HG02840 (cell line): ENCODE results near the gene NOD1.
"Not testable (repeated sequence)": the region's sequence is repeated elsewhere in the genome, so short reads cannot be mapped to it uniquely, and the experiment has no call there.

Experiments used
- ATAC-seq: cut with Tn5 transposase; IDR thresholded peaks from one replicate; pipeline ENCODE4 v1.9.1; 2021; ENCODE audit warnings: mild to moderate bottlenecking, moderate library complexity, moderate number of reproducible peaks; ENCODE audit not compliant: unreplicated experiment, low FRiP score

Gene NOD1

GRCh38 chr7:30478349-30479201 lies at the start of gene NOD1:
Gene NOD1, minus strand, starts transcription at chr7:30478784. Its CDS starts 21,863 bp downstream, at chr7:30456921.
- peak; percentile 91 for ATAC-seq

- ATAC-seq: not testable (repeated sequence)
Observed at GRCh38 chr7:30527297-30527696, 48.7 kb upstream of the NOD1 start.

GRCh38 chr7:30526163-30526562 lies 47.6 kb upstream of the NOD1 start:
- ATAC-seq: no peak

GRCh38 chr7:30525429-30525828 lies 46.8 kb upstream of the NOD1 start:
- ATAC-seq: no peak

- no peak for ATAC-seq
Observed at GRCh38 chr7:30524545-30524944, 46.0 kb upstream of the NOD1 start.

GRCh38 chr7:30523466-30523865 lies 44.9 kb upstream of the NOD1 start:
- no peak for ATAC-seq

- ATAC-seq: no peak
Observed at GRCh38 chr7:30522159-30522558, 43.6 kb upstream of the NOD1 start.

- ATAC-seq: no peak
Observed at GRCh38 chr7:30521532-30521931, 42.9 kb upstream of the NOD1 start.

GRCh38 chr7:30519122-30519521 lies 40.5 kb upstream of the NOD1 start:
- ATAC-seq: no peak

- ATAC-seq: no peak
Observed at GRCh38 chr7:30515761-30516160, 37.2 kb upstream of the NOD1 start.

GRCh38 chr7:30514776-30515175 lies 36.2 kb upstream of the NOD1 start:
- no peak for ATAC-seq

- ATAC-seq: no peak
Observed at GRCh38 chr7:30514177-30514576, 35.6 kb upstream of the NOD1 start.

- ATAC-seq: no peak
Observed at GRCh38 chr7:30513762-30514161, 35.2 kb upstream of the NOD1 start.

GRCh38 chr7:30511973-30512662 lies 33.5 kb upstream of the NOD1 start:
- ATAC-seq: no peak

GRCh38 chr7:30511494-30511893 lies 32.9 kb upstream of the NOD1 start:
- ATAC-seq: no peak

GRCh38 chr7:30510124-30511075 lies 31.8 kb upstream of the NOD1 start:
- no peak for ATAC-seq

- ATAC-seq: not testable (repeated sequence)
Observed at GRCh38 chr7:30509171-30509857, 30.7 kb upstream of the NOD1 start.

- not testable (repeated sequence) for ATAC-seq
Observed at GRCh38 chr7:30507346-30507900, 28.8 kb upstream of the NOD1 start.

- ATAC-seq: peak; percentile 19
Observed at GRCh38 chr7:30505174-30505697, 26.7 kb upstream of the NOD1 start.
